ENCODE measurements around the gene CYP3A4. TPM values are rescaled to one million over a fixed set of nuclear protein-coding genes. Genes with fewer than 3 reads are reported as not detected.

CYP3A4 gene
- total and polyA plus RNA-seq, 2 of the 13 experiments (the other 11 are each of a cell fraction or from before 2014, with no cell fraction given), result 0.11 to 0.24 TPM

- TF ChIP-seq, protein P1, sequence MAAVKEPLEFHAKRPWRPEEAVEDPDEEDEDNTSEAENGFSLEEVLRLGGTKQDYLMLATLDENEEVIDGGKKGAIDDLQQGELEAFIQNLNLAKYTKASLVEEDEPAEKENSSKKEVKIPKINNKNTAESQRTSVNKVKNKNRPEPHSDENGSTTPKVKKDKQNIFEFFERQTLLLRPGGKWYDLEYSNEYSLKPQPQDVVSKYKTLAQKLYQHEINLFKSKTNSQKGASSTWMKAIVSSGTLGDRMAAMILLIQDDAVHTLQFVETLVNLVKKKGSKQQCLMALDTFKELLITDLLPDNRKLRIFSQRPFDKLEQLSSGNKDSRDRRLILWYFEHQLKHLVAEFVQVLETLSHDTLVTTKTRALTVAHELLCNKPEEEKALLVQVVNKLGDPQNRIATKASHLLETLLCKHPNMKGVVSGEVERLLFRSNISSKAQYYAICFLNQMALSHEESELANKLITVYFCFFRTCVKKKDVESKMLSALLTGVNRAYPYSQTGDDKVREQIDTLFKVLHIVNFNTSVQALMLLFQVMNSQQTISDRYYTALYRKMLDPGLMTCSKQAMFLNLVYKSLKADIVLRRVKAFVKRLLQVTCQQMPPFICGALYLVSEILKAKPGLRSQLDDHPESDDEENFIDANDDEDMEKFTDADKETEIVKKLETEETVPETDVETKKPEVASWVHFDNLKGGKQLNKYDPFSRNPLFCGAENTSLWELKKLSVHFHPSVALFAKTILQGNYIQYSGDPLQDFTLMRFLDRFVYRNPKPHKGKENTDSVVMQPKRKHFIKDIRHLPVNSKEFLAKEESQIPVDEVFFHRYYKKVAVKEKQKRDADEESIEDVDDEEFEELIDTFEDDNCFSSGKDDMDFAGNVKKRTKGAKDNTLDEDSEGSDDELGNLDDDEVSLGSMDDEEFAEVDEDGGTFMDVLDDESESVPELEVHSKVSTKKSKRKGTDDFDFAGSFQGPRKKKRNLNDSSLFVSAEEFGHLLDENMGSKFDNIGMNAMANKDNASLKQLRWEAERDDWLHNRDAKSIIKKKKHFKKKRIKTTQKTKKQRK (IDR thresholded peaks at IDR 0.05; ENCODE audit: low read length), result no peak
- TF ChIP-seq SP2 (CRISPR knock-in tag; IDR thresholded peaks at IDR 0.05) (no peak), ZNF781 (CRISPR knock-in tag; IDR thresholded peaks at IDR 0.05; ENCODE audit: borderline replicate concordance, not compliant biosample characterization) (no peak), STAT6 (CRISPR knock-in tag; IDR thresholded peaks at IDR 0.05; ENCODE audit: borderline replicate concordance) (no peak), MIER2 (CRISPR knock-in tag; IDR thresholded peaks at IDR 0.05) (no peak), PCBP2 (optimal IDR thresholded peaks at IDR 0.05; ENCODE audit: low read depth, low read length, poor library complexity, severe bottlenecking) (no peak), CENPBD1 (CRISPR knock-in tag; IDR thresholded peaks at IDR 0.05; ENCODE audit: borderline replicate concordance, low read depth) (no peak), ZNF546 (CRISPR knock-in tag; conservative IDR thresholded peaks at IDR 0.05) (no peak), THYN1 (CRISPR knock-in tag; IDR thresholded peaks at IDR 0.05; ENCODE audit: borderline replicate concordance, low read depth) (no peak), KDM2A (CRISPR knock-in tag; IDR thresholded peaks at IDR 0.05; ENCODE audit: borderline replicate concordance, low read depth) (no peak), HMGA1 (CRISPR knock-in tag; conservative IDR thresholded peaks at IDR 0.05) (no peak), NCOR1 (IDR thresholded peaks at IDR 0.05; ENCODE audit: borderline replicate concordance, low read length) (peak; percentile 70; the same call in 1 of the 2 replicates), ATF7-NPFF (CRISPR knock-in tag; IDR thresholded peaks at IDR 0.05; ENCODE audit: low read depth) (no peak), TARDBP (CRISPR knock-in tag; IDR thresholded peaks at IDR 0.05) (no peak), KLF13 (CRISPR knock-in tag; IDR thresholded peaks at IDR 0.05) (no peak), ZNF263 (CRISPR knock-in tag; IDR thresholded peaks at IDR 0.05) (no peak), FOXC1 (CRISPR knock-in tag; IDR thresholded peaks at IDR 0.05; ENCODE audit: borderline replicate concordance) (no peak), MTF1 (CRISPR knock-in tag; IDR thresholded peaks at IDR 0.05) (no peak), YEATS2 (CRISPR knock-in tag; IDR thresholded peaks at IDR 0.05; ENCODE audit: borderline replicate concordance) (no peak), WIZ (CRISPR knock-in tag; IDR thresholded peaks at IDR 0.05) (no peak)
- TF ChIP-seq, protein P2, sequence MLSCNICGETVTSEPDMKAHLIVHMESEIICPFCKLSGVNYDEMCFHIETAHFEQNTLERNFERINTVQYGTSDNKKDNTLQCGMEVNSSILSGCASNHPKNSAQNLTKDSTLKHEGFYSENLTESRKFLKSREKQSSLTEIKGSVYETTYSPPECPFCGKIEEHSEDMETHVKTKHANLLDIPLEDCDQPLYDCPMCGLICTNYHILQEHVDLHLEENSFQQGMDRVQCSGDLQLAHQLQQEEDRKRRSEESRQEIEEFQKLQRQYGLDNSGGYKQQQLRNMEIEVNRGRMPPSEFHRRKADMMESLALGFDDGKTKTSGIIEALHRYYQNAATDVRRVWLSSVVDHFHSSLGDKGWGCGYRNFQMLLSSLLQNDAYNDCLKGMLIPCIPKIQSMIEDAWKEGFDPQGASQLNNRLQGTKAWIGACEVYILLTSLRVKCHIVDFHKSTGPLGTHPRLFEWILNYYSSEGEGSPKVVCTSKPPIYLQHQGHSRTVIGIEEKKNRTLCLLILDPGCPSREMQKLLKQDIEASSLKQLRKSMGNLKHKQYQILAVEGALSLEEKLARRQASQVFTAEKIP (CRISPR knock-in tag; IDR thresholded peaks at IDR 0.05; ENCODE audit: borderline replicate concordance), result no peak
These were observed 45.7 kb upstream of the CYP3A4 start (continued) for GRCh38 chr7:99829524-99830160.

All from HepG2 (cell line).